Loucy (cell line): ENCODE measurements around the gene ST3GAL3.

Source experiments
- H2AFZ ChIP-seq: fragments of 200-600 bp; sonication (generic); 2 replicates; pipeline ENCODE4 v1.6.0; 2016; ENCODE audit warnings: antibody characterized with exemption, mild to moderate bottlenecking, low read length, moderate library complexity
- H3F3A ChIP-seq: fragments of 200-600 bp; 2 replicates; pipeline ENCODE4 v1.6.0; 2016; ENCODE audit warnings: antibody characterized with exemption, low read depth, mild to moderate bottlenecking
- H3K27me3 ChIP-seq: fragments of 200-600 bp; sonication (generic); 2 replicates; pipeline ENCODE4 v1.6.1; 2014; ENCODE audit warnings: low read length, mild to moderate bottlenecking; ENCODE audit not compliant: insufficient read depth, poor library complexity, severe bottlenecking
- H3K36me3 ChIP-seq: fragments of 200-600 bp; sonication (generic); 2 replicates; pipeline ENCODE4 v1.6.1; 2016; ENCODE audit warnings: low read length; ENCODE audit not compliant: insufficient read depth
- H3K4me1 ChIP-seq: fragments of 200-600 bp; sonication (generic); 2 replicates; pipeline ENCODE4 v1.5.1; 2014; ENCODE audit warnings: low read length, mild to moderate bottlenecking; ENCODE audit not compliant: insufficient read depth, poor library complexity, severe bottlenecking
- H3K4me2 ChIP-seq: fragments of 200-600 bp; sonication (generic); 2 replicates; pipeline ENCODE4 v1.6.0; 2014; ENCODE audit warnings: antibody characterized with exemption, low read length, low read depth, mild to moderate bottlenecking; ENCODE audit not compliant: poor library complexity, severe bottlenecking
- H3K4me3 ChIP-seq: fragments of 200-600 bp; sonication (generic); 2 replicates; pipeline ENCODE4 v1.5.1; 2014; ENCODE audit warnings: low read length, mild to moderate bottlenecking, mixed read lengths; ENCODE audit not compliant: poor library complexity, severe bottlenecking
- H3K79me2 ChIP-seq: fragments of 200-600 bp; sonication (generic); 2 replicates; pipeline ENCODE4 v1.6.1; 2014; ENCODE audit warnings: low read length; ENCODE audit not compliant: insufficient read depth
- H3K9ac ChIP-seq: fragments of 200-600 bp; sonication (generic); 2 replicates; pipeline ENCODE4 v1.6.0; 2014; ENCODE audit warnings: mild to moderate bottlenecking, low read depth, low read length, moderate library complexity; ENCODE audit not compliant: poor library complexity, severe bottlenecking
- H3K9me2 ChIP-seq: fragments of 200-600 bp; sonication (generic); replicated peaks from 2 replicates; pipeline ENCODE4 v1.6.1; 2016; ENCODE audit warnings: low read depth, low read length, mixed read lengths
- H3K9me3 ChIP-seq: fragments of 200-600 bp; sonication (generic); 2 replicates; pipeline ENCODE4 v1.6.1; 2014; ENCODE audit warnings: mild to moderate bottlenecking, antibody characterized with exemption, low read length, low read depth; ENCODE audit not compliant: insufficient read depth
- H4K20me1 ChIP-seq: fragments of 200-600 bp; sonication (generic); 2 replicates; pipeline ENCODE4 v1.6.0; 2014; ENCODE audit warnings: antibody characterized with exemption, low read length, mild to moderate bottlenecking; ENCODE audit not compliant: insufficient read depth, poor library complexity, severe bottlenecking
- CTCF ChIP-seq: fragments of 200-600 bp; sonication (generic); conservative IDR thresholded peaks from 2 replicates; pipeline ENCODE4 v1.5.1; 2014; ENCODE audit warnings: mild to moderate bottlenecking, antibody characterized with exemption, low read length
- EZH2phosphoT487 ChIP-seq: fragments of 200-600 bp; IDR thresholded peaks from 2 replicates; pipeline ENCODE4 v1.6.1; 2018; ENCODE audit warnings: antibody characterized with exemption, mild to moderate bottlenecking, moderate library complexity, borderline replicate concordance

Gene ST3GAL3

GRCh38 chr1:43711049-43711448 is 3.7 kb downstream of the ST3GAL3 start:
- H3K9me2 ChIP-seq: no peaks in the 10 kb centered on the region
- no peaks in the 10 kb centered on the region for H3F3A ChIP-seq
- H3K4me1 ChIP-seq: peaks cover 42% of the 10 kb centered on the region
- no peaks in the 10 kb centered on the region for H3K27me3 ChIP-seq
- H3K36me3 ChIP-seq: no peaks in the 10 kb centered on the region
- peaks cover 55% of the 10 kb centered on the region for H3K79me2 ChIP-seq
- TF ChIP-seq CTCF (no peak), EZH2phosphoT487 (no peak)
- H2AFZ ChIP-seq: no peak overlapping the region
- peak overlapping the region; percentile 41 for H3K4me3 ChIP-seq
- H4K20me1 ChIP-seq: no peaks in the 10 kb centered on the region
- H3K9me3 ChIP-seq: no peaks in the 10 kb centered on the region
- peak overlapping the region; percentile 71 for H3K4me2 ChIP-seq
- peak overlapping the region; percentile 44 for H3K9ac ChIP-seq

- peaks cover 48% of the 10 kb centered on the region for H3K79me2 ChIP-seq
- H3K4me1 ChIP-seq: peaks cover 37% of the 10 kb centered on the region
- H3K4me3 ChIP-seq: peak overlapping the region; percentile 41
- no peaks in the 10 kb centered on the region for H4K20me1 ChIP-seq
- no peaks in the 10 kb centered on the region for H3K27me3 ChIP-seq
- H2AFZ ChIP-seq: no peak overlapping the region
- no peaks in the 10 kb centered on the region for H3K36me3 ChIP-seq
- H3K9me2 ChIP-seq: no peaks in the 10 kb centered on the region
- H3K4me2 ChIP-seq: peak overlapping the region; percentile 71
- TF ChIP-seq EZH2phosphoT487 (no peak), CTCF (no peak)
- no peaks in the 10 kb centered on the region for H3F3A ChIP-seq
- H3K9ac ChIP-seq: peak overlapping the region; percentile 44
- no peaks in the 10 kb centered on the region for H3K9me3 ChIP-seq
Measured at GRCh38 chr1:43711524-43712386, 4.4 kb downstream of the ST3GAL3 start.

- no peak for TF ChIP-seq EZH2phosphoT487
- TF ChIP-seq CTCF: no peak
- Histone ChIP-seq H3K4me3 (no peak overlapping the region), H4K20me1 (no peaks in the 10 kb centered on the region), H3K4me2 (no peak overlapping the region), H3K9me2 (no peaks in the 10 kb centered on the region), H3K4me1 (peaks cover 14% of the 10 kb centered on the region), H3K27me3 (no peaks in the 10 kb centered on the region), H3K36me3 (no peaks in the 10 kb centered on the region), H3K9me3 (no peaks in the 10 kb centered on the region), H3K79me2 (peaks cover 12% of the 10 kb centered on the region; the same call in 1 of the 2 replicates), H2AFZ (no peak overlapping the region), H3F3A (no peaks in the 10 kb centered on the region), H3K9ac (no peak overlapping the region)
Measured at GRCh38 chr1:43716559-43717281, 9.4 kb downstream of the ST3GAL3 start.
